NCI-H446 treated with DMSO at 0.1 percent for 48 hours (cell line): ENCODE results near the gene G3BP1.
"Not testable (repeated sequence)": the region's sequence is repeated elsewhere in the genome, so short reads cannot be mapped to it uniquely, and the experiment has no call there.

Source experiments
- DNase-seq: peaks from one replicate; lab custom pipeline; 2025; lab: John Stamatoyannopoulos, UW

The G3BP1 gene

GRCh38 chr5:151771259-151772028 is at the start of gene G3BP1:
TSS of gene G3BP1 (plus strand) at chr5:151771954. CDS start at chr5:151786621, 14,667 bp downstream.
- DNase-seq, result peak; percentile 100

GRCh38 chr5:151722546-151722945 is 49.2 kb upstream of the G3BP1 start:
- DNase-seq, result no peak

- DNase-seq, result no peak
Observed at GRCh38 chr5:151724360-151724759, 47.4 kb upstream of the G3BP1 start.

GRCh38 chr5:151729597-151729996 is 42.2 kb upstream of the G3BP1 start:
- DNase-seq, result not testable (repeated sequence)

GRCh38 chr5:151730381-151730780 is 41.4 kb upstream of the G3BP1 start:
- no peak for DNase-seq

- DNase-seq, result no peak
Observed at GRCh38 chr5:151733358-151734063, 38.2 kb upstream of the G3BP1 start.

GRCh38 chr5:151734064-151734408 is 37.7 kb upstream of the G3BP1 start:
- no peak for DNase-seq

- no peak for DNase-seq
Observed at GRCh38 chr5:151735646-151736045, 36.1 kb upstream of the G3BP1 start.

GRCh38 chr5:151737431-151737830 is 34.3 kb upstream of the G3BP1 start:
- no peak for DNase-seq

GRCh38 chr5:151738125-151738848 is 33.5 kb upstream of the G3BP1 start:
- no peak for DNase-seq

GRCh38 chr5:151739395-151739794 is 32.4 kb upstream of the G3BP1 start:
- no peak for DNase-seq

GRCh38 chr5:151739939-151740335 is 31.8 kb upstream of the G3BP1 start:
- no peak for DNase-seq

GRCh38 chr5:151740336-151740942 is 31.3 kb upstream of the G3BP1 start:
- DNase-seq, result no peak

GRCh38 chr5:151740958-151741373 is 30.8 kb upstream of the G3BP1 start:
- DNase-seq, result no peak

GRCh38 chr5:151741678-151742423 is 29.9 kb upstream of the G3BP1 start:
- no peak for DNase-seq

- no peak for DNase-seq
Observed at GRCh38 chr5:151742870-151743294, 28.9 kb upstream of the G3BP1 start.

- no peak for DNase-seq
Observed at GRCh38 chr5:151743530-151743929, 28.2 kb upstream of the G3BP1 start.

GRCh38 chr5:151745071-151745705 is 26.6 kb upstream of the G3BP1 start:
- DNase-seq, result no peak

GRCh38 chr5:151750121-151750520 is 21.6 kb upstream of the G3BP1 start:
- DNase-seq, result no peak

- DNase-seq, result no peak
Observed at GRCh38 chr5:151751091-151751490, 20.7 kb upstream of the G3BP1 start.

- DNase-seq, result no peak
Observed at GRCh38 chr5:151751593-151751992, 20.2 kb upstream of the G3BP1 start.
